ENCODE results near the gene NTN4.
"Not testable (repeated sequence)": the region's sequence is repeated elsewhere in the genome, so short reads cannot be mapped to it uniquely, and the experiment has no call there.

Gene NTN4

DNA sequence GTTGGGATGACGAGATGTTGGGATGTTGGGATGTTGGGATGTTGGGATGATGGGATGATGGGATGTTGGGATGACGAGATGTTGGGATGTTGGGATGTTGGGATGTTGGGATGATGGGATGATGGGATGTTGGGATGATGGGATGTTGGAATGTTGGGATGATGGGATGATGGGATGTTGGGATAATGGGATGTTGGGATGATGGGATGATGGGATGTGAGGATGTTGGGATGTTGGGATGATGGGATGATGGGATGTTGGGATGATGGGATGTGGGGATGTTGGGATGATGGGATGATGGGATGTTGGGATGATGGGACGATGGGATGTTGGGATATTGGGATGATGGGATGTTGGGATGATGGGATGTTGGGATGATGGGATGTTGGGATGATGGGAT is 135.9 kb downstream of the NTN4 start:
- not testable (repeated sequence) for DNase-seq (ENCODE audit: low read depth)

DNA sequence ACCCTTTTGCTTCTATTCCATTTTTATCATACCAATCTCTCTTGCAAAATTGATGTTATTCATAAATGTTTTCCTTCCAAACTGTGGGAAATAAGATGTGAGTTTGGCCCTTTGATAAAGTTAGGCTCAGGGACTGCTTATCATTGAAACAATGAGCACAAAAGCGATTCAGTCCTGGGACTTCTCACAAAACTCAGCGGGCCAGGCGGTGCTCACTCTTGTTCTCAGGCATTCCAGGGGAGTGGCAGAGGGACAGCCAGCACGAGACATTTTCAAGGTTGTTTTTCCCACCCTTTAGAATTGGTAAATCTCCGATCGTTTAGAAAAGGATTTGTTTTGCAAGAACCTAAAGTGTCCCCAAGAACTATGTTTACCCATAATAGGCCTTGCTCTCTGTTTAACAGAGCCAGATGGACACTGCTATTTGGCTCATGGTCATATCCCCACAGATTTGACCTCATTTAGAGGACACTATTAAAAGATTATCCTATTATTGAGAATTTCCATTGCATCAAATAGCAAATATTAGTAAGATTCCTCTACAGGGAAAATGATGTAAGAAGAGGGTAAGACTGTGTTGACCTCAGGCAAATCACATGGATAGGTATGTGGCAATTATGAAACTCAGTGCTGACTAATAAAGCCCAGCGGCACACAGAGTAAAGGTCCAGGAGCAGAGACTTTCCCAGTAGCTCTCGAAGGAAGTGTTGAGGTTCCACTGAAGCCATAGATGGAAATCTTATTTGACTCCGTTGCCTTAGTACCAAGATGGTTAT is 136.6 kb downstream of the NTN4 start:
- DNase-seq (ENCODE audit: low read depth): peak; percentile 67

GRCh38 chr12:95651681-95652080 is 138.9 kb downstream of the NTN4 start:
- no peak for DNase-seq (ENCODE audit: low read depth)

- no peak for DNase-seq (ENCODE audit: low read depth)
Measured at GRCh38 chr12:95648990-95649791, 141.4 kb downstream of the NTN4 start.

GRCh38 chr12:95646781-95647190 is 143.8 kb downstream of the NTN4 start:
- DNase-seq (ENCODE audit: low read depth): peak; percentile 28

DNA sequence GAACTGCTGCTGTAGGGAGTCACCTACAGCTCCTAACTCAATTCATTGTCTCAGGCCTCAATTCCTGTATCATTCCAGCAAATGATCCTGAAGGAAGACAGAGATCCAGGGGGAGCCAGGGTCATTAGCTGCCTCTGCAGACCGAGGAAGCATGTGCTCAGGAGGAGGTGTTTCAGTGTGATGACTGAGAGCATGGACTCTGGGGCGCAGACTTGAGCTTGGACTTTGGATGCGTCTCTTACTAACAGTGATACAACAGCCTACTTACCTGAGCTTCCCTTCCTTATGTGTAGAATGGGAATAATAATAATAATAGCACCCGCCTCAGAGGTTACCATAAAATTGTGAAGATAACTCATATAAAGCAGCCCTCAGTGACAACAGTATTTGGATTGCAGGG is 147.3 kb downstream of the NTN4 start:
- no peak for DNase-seq (ENCODE audit: low read depth)

DNA sequence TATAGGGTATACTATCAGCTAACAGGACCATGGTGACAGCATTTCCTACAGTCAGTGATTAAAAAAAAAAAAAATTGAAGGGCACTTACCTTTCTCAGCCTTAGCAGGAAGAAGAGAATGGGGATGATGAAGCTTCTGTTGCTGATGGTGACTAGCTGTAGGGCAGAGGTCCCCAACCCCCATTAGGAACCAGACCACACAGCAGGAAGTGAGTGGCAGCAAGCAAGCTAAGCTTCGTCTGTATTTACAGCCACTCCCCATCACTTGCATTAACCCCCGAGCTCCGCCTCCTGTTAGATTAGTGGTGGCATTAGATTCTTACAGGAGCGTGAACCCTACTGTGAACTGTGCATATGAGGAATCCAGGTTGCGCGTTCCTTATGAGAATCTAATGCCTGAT is 148.0 kb downstream of the NTN4 start:
- DNase-seq (ENCODE audit: low read depth): no peak

DNA sequence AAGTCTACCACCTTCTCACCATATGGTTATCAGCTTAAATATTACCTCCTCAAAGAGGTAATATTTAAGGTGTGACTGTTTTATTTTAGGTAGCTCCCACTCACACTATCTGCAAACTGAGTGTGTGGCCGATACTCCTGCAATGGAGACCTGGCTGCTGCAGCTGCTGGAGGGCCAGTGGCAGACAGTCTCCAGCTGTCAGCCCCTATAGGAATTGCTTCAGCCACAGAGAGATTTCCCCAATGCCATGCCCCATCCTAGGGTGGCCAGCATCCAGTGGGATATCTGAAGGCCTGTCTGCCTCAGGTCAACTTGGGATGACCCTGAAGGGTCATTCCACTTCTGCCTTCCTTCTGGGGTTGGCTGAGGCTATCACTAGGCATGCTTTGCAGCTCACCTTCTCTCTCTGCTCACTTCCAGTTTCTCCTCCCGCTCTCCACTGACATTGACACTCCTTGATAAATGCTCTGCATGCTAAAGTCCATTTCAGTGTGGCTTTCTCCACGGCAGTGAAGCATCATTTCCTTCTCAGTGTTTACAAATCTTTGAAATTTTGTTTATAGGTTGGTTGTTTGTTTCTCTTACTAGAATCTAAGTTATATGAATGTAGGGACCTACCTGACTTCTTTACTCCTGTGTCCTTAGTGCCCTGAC is 149.1 kb downstream of the NTN4 start:
- DNase-seq (ENCODE audit: low read depth): no peak

DNA sequence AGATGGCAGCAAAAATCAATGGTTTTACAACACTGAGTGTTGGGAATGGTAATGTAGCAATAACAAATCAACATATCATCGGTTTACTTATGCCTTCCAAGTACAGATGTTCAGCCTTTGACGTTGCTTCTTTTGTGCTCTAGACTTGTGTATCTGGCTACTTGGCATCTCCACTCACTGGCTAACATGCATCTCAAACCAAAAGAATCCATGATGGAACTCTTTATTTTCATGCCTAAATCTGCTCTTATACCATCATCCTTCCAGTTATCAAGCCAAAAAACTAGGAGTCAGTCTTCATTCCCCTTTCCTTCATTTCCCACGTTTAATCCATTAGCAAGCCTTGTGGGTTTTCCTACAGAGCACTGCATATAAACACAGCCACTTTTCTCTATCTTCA is 150.0 kb downstream of the NTN4 start:
- no peak for DNase-seq (ENCODE audit: low read depth)

GRCh38 chr12:95637471-95638155 is 153.0 kb downstream of the NTN4 start:
- DNase-seq (ENCODE audit: low read depth): peak; percentile 64

DNA sequence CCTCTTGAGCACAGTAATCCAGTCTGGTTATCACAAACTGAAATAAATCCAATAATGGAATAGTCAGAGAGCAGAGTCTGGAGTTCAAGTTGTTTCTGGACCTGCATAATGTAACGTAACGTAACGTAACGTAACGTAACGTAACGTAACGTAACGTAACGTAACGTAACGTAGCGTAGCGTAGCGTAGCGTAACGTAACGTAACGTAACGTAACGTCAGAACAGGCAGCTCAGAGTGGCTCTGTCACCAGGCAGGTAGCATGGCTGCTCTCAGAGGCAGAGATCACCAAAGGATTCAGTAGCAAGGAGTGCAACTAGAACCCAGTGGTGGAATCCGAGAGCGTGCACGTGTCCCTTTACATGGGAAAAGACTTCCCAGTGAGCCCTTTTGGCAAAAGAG is 153.6 kb downstream of the NTN4 start:
- DNase-seq (ENCODE audit: low read depth): no peak

GRCh38 chr12:95634622-95635621 is 155.6 kb downstream of the NTN4 start:
- no peak for DNase-seq (ENCODE audit: low read depth)

GRCh38 chr12:95633732-95634465 is 156.7 kb downstream of the NTN4 start:
- DNase-seq (ENCODE audit: low read depth): no peak

- peak; percentile 76 for DNase-seq (ENCODE audit: low read depth)
Measured at GRCh38 chr12:95633049-95633731, 157.4 kb downstream of the NTN4 start.

DNA sequence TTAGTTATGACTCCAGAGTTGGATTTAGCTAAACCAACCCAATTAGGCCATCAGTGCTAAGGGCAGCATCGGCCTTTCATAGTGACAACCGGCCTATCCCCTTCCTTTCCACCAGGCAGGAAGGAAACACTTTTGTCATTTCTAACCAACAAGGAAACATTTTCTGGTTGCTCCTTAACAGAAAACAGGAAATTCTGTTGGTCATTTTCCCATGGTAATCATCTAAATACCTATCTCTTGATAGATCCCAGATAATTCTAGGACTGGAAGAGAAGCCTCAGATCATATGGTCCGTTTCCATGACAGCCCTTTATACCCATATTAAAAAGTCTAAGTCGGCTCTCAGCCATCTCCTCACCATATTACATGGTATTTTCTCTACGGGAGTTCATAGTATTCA is 160.1 kb downstream of the NTN4 start:
- DNase-seq (ENCODE audit: low read depth): no peak

- DNase-seq (ENCODE audit: low read depth): no peak
Measured at GRCh38 chr12:95629392-95629791, 161.2 kb downstream of the NTN4 start.

DNA sequence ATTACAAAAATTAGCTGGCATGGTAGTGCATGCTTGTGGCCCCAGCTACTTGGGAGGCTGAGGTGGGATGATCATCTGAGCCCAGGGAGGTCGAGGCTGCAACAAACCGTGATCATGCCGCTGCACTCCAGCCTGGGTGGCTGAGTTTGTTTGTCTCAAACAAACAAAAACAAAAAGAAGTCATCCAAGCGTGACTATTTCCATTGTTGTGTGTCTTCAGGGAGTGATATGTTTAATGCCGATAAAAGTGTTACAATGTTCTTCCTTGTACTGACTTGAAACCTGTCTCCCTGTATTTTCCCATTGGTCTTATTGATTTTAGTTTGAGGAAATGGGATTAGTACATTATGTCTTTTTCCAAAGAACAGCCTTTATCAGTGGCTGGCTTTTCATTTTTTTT is 163.7 kb downstream of the NTN4 start:
- no peak for DNase-seq (ENCODE audit: low read depth)

- DNase-seq (ENCODE audit: low read depth): no peak
Measured at GRCh38 chr12:95625012-95625411, 165.6 kb downstream of the NTN4 start.

- no peak for DNase-seq (ENCODE audit: low read depth)
Measured at GRCh38 chr12:95624589-95624988, 166.0 kb downstream of the NTN4 start.
